Tibial artery (tissue), 4 donors: ENCODE measurements around the gene PNMA8B.

Experiments
- DNase-seq, 2 donors: peaks; one replicate each; pipeline ENCODE4 v3.0.0-alpha.2; 2019
- H3K27ac ChIP-seq, 2 donors: fragments of 200-600 bp; sonication (generic) in 1 of 2; 1 replicate in 1 of 2; 2 replicates in 1 of 2; pipeline ENCODE4 v1.5.1; 2018 to 2019; ENCODE audit warnings: mild to moderate bottlenecking in 1 of 2
- H3K27me3 ChIP-seq, 2 donors: fragments of 200-600 bp; sonication (generic) in 1 of 2; one replicate each; pipeline versions ENCODE4 v1.5.1 to v1.6.0; 2016 to 2019
- H3K36me3 ChIP-seq, 3 donors: fragments of 200-600 bp; sonication (generic) in 2 of 3; one replicate each; pipeline ENCODE4 v1.5.1; 2016 to 2019; ENCODE audit warnings: mild to moderate bottlenecking in 2 of 3
- H3K4me1 ChIP-seq, 4 donors: fragments of 200-600 bp; sonication (generic) in 2 of 4; 1 replicate in 3 of 4; 2 replicates in 1 of 4; pipeline ENCODE4 v1.5.1; 2016 to 2019
- H3K4me3 ChIP-seq, 2 donors: fragments of 200-600 bp; sonication (generic) in 1 of 2; 1 replicate in 1 of 2; 2 replicates in 1 of 2; pipeline ENCODE4 v1.5.1; 2018 to 2019; ENCODE audit warnings: mild to moderate bottlenecking in 2 of 2
- H3K9me3 ChIP-seq, 3 donors: fragments of 200-600 bp; sonication (generic) in 1 of 3; one replicate each; pipeline ENCODE4 v1.5.1; 2016 to 2019
- CTCF ChIP-seq, 2 experiments: fragments of 200-600 bp in 1 of 2; fragments of 450-650 bp in 1 of 2; IDR thresholded peaks; one replicate each; pipeline ENCODE4 v1.5.1; 2017 to 2019; ENCODE audit warnings: antibody characterized with exemption in 2 of 2, mild to moderate bottlenecking in 1 of 2, moderate library complexity in 1 of 2
- intact Hi-C: fragments of 100-400 bp; cut with DNase I; formaldehyde crosslinking; loops from one replicate; pipeline ENCODE4 v1.15.0; 2023; ENCODE audit warnings: low total_unique reads

Gene PNMA8B

GRCh38 chr19:46511237-46511636, 15.6 kb upstream of the PNMA8B start:
- H3K9me3 ChIP-seq = peaks cover 0 to 10% (median 9%) of the 10 kb centered on the region in 3 donors
- no peaks in the 10 kb centered on the region for H3K36me3 ChIP-seq
- peaks cover 0 to 30% (median 10%) of the 10 kb centered on the region in 4 donors for H3K4me1 ChIP-seq
- DNase-seq = no peak
- no peak overlapping the region for H3K27ac ChIP-seq
- H3K27me3 ChIP-seq = peaks cover 0 to 5% of the 10 kb centered on the region in 2 donors
- TF ChIP-seq CTCF (IDR thresholded peaks at IDR 0.05) = no peak
- intact Hi-C loops = no loop called here
- H3K4me3 ChIP-seq = no peak overlapping the region

- H3K36me3 ChIP-seq = no peaks in the 10 kb centered on the region
- H3K9me3 ChIP-seq = peaks cover 0 to 10% (median 9%) of the 10 kb centered on the region in 3 donors
- peaks cover 0 to 23% (median 6%) of the 10 kb centered on the region in 4 donors for H3K4me1 ChIP-seq
- intact Hi-C loops = no loop called here
- TF ChIP-seq CTCF (IDR thresholded peaks at IDR 0.05) = no peak
- H3K4me3 ChIP-seq = no peak overlapping the region
- H3K27me3 ChIP-seq = no peaks in the 10 kb centered on the region
- no peak for DNase-seq
- H3K27ac ChIP-seq = no peak overlapping the region
Observed at GRCh38 chr19:46508206-46508605, 12.5 kb upstream of the PNMA8B start.

- Histone ChIP-seq H3K27ac (no peak overlapping the region), H3K27me3 (no peaks in the 10 kb centered on the region), H3K4me1 (peaks cover 0 to 17% (median 8%) of the 10 kb centered on the region in 4 donors), H3K9me3 (no peaks in the 10 kb centered on the region), H3K4me3 (no peak overlapping the region), H3K36me3 (no peaks in the 10 kb centered on the region)
- intact Hi-C loops = no loop called here
- no peak for TF ChIP-seq CTCF (IDR thresholded peaks at IDR 0.05)
- no peak for DNase-seq
Observed at GRCh38 chr19:46503848-46504453, 8.3 kb upstream of the PNMA8B start.

GRCh38 chr19:46502891-46503290, 7.2 kb upstream of the PNMA8B start:
- intact Hi-C loops = no loop called here
- H3K36me3 ChIP-seq = no peaks in the 10 kb centered on the region
- no peak overlapping the region for H3K4me3 ChIP-seq
- no peaks in the 10 kb centered on the region for H3K27me3 ChIP-seq
- H3K27ac ChIP-seq = no peak overlapping the region
- H3K4me1 ChIP-seq = peaks cover 0 to 6% (median 2%) of the 10 kb centered on the region in 4 donors
- DNase-seq = no peak
- H3K9me3 ChIP-seq = no peaks in the 10 kb centered on the region
- TF ChIP-seq CTCF (IDR thresholded peaks at IDR 0.05) = no peak

- Histone ChIP-seq H3K27ac (no peak overlapping the region), H3K27me3 (no peaks in the 10 kb centered on the region), H3K9me3 (no peaks in the 10 kb centered on the region), H3K4me1 (peaks cover 0 to 14% (median 8%) of the 10 kb centered on the region in 4 donors), H3K36me3 (no peaks in the 10 kb centered on the region), H3K4me3 (no peak overlapping the region)
- no peak for DNase-seq
- TF ChIP-seq CTCF (IDR thresholded peaks at IDR 0.05) = no peak
- intact Hi-C loops = no loop called here
Observed at GRCh38 chr19:46499692-46500091, 4.0 kb upstream of the PNMA8B start.
